SJSA1 (cell line): ENCODE results near the gene CAV3. TPM values are rescaled to one million over a fixed set of nuclear protein-coding genes. Genes with fewer than 3 reads are reported as not detected.

Experiments
- DNase-seq, 2 experiments: peaks; one replicate each; pipeline ENCODE4 v3.0.0-alpha.2; 2015 to 2020; ENCODE audit warnings: low spot score in 2 of 2, low read depth in 1 of 2
- H3K27ac ChIP-seq: fragments of 250-450 bp; sonication (Bioruptor Pico); 2 replicates; pipeline ENCODE4 v1.5.1; 2020; ENCODE audit warnings: mild to moderate bottlenecking, moderate library complexity
- H3K27me3 ChIP-seq: fragments of 250-450 bp; sonication (Bioruptor Pico); replicated peaks from 2 replicates; pipeline ENCODE4 v1.5.1; 2020; ENCODE audit warnings: mild to moderate bottlenecking, moderate library complexity
- H3K36me3 ChIP-seq: fragments of 250-450 bp; sonication (Bioruptor Pico); 2 replicates; pipeline ENCODE4 v1.5.1; 2020; ENCODE audit warnings: mild to moderate bottlenecking
- H3K4me1 ChIP-seq: fragments of 250-450 bp; sonication (Bioruptor Pico); replicated peaks from 2 replicates; pipeline ENCODE4 v1.6.1; 2021; ENCODE audit warnings: mild to moderate bottlenecking
- H3K4me3 ChIP-seq: fragments of 250-450 bp; sonication (Bioruptor Pico); 2 replicates; pipeline ENCODE4 v1.5.1; 2020; ENCODE audit warnings: mild to moderate bottlenecking
- H3K9me3 ChIP-seq: fragments of 250-450 bp; sonication (Bioruptor Pico); replicated peaks from 2 replicates; pipeline ENCODE4 v1.5.1; 2020; ENCODE audit warnings: mild to moderate bottlenecking
- total RNA-seq: library from RNA; depleted of rRNA; stranded (reverse); fragments of >200 nt; shearing (Covaris generic); gene quantifications from 2 replicates; pipeline ENCODE4 v1.2.3, GENCODE V29; 2014

CAV3 gene
- total RNA-seq, 1 experiment from 2014 or later, result not detected

- Histone ChIP-seq H3K36me3 (no peaks in the 10 kb centered on the region), H3K27ac (peak overlapping the region; percentile 5; the same call in 1 of the 2 replicates), H3K4me1 (peaks cover 66% of the 10 kb centered on the region), H3K9me3 (no peaks in the 10 kb centered on the region), H3K27me3 (no peaks in the 10 kb centered on the region), H3K4me3 (no peak overlapping the region)
- DNase-seq, result peak in 1 of 2 experiments; percentile 16
Observed at GRCh38 chr3:8743021-8743601, 9.5 kb downstream of the CAV3 start.

GRCh38 chr3:8743911-8744310 is 10.3 kb downstream of the CAV3 start:
- Histone ChIP-seq H3K36me3 (no peaks in the 10 kb centered on the region), H3K27ac (no peak overlapping the region), H3K4me1 (peaks cover 66% of the 10 kb centered on the region), H3K9me3 (no peaks in the 10 kb centered on the region), H3K27me3 (no peaks in the 10 kb centered on the region), H3K4me3 (no peak overlapping the region)
- DNase-seq, result no peak

- Histone ChIP-seq H3K9me3 (no peaks in the 10 kb centered on the region), H3K4me1 (peaks cover 51% of the 10 kb centered on the region), H3K27ac (peak overlapping the region; percentile 64), H3K4me3 (no peak overlapping the region), H3K27me3 (no peaks in the 10 kb centered on the region), H3K36me3 (peaks cover 2% of the 10 kb centered on the region; the same call in 1 of the 2 replicates)
- DNase-seq, result no peak
Observed at GRCh38 chr3:8745619-8746370, 12.2 kb downstream of the CAV3 start.

- peak; percentile 77 to 88 for DNase-seq
- H3K4me3 ChIP-seq, result no peak overlapping the region
- peaks cover 43% of the 10 kb centered on the region for H3K4me1 ChIP-seq
- peaks cover 4% of the 10 kb centered on the region; the same call in 1 of the 2 replicates for H3K36me3 ChIP-seq
- peak overlapping the region; percentile 64 for H3K27ac ChIP-seq
- H3K27me3 ChIP-seq, result no peaks in the 10 kb centered on the region
- no peaks in the 10 kb centered on the region for H3K9me3 ChIP-seq
Observed at GRCh38 chr3:8746780-8747345, 13.3 kb downstream of the CAV3 start.

GRCh38 chr3:8749316-8749715 is 15.7 kb downstream of the CAV3 start:
- no peak for DNase-seq
- Histone ChIP-seq H3K27me3 (no peaks in the 10 kb centered on the region), H3K9me3 (no peaks in the 10 kb centered on the region), H3K4me1 (peaks cover 24% of the 10 kb centered on the region), H3K27ac (no peak overlapping the region), H3K4me3 (no peak overlapping the region), H3K36me3 (peaks cover 4% of the 10 kb centered on the region; the same call in 1 of the 2 replicates)

- H3K4me3 ChIP-seq, result no peak overlapping the region
- peaks cover 4% of the 10 kb centered on the region; the same call in 1 of the 2 replicates for H3K36me3 ChIP-seq
- H3K4me1 ChIP-seq, result peaks cover 4% of the 10 kb centered on the region
- DNase-seq, result no peak
- no peaks in the 10 kb centered on the region for H3K9me3 ChIP-seq
- H3K27ac ChIP-seq, result no peak overlapping the region
- no peaks in the 10 kb centered on the region for H3K27me3 ChIP-seq
Observed at GRCh38 chr3:8752832-8753231, 19.2 kb downstream of the CAV3 start.

GRCh38 chr3:8755097-8755496 is 21.5 kb downstream of the CAV3 start:
- H3K4me3 ChIP-seq, result no peak overlapping the region
- H3K27ac ChIP-seq, result no peak overlapping the region
- no peaks in the 10 kb centered on the region for H3K9me3 ChIP-seq
- peaks cover 4% of the 10 kb centered on the region; the same call in 1 of the 2 replicates for H3K36me3 ChIP-seq
- H3K4me1 ChIP-seq, result peaks cover 11% of the 10 kb centered on the region
- no peaks in the 10 kb centered on the region for H3K27me3 ChIP-seq
- DNase-seq, result no peak

GRCh38 chr3:8755564-8756237 is 22.1 kb downstream of the CAV3 start:
- no peak overlapping the region for H3K27ac ChIP-seq
- peaks cover 3% of the 10 kb centered on the region; the same call in 1 of the 2 replicates for H3K36me3 ChIP-seq
- H3K9me3 ChIP-seq, result no peaks in the 10 kb centered on the region
- peaks cover 11% of the 10 kb centered on the region for H3K4me1 ChIP-seq
- peak in 1 of 2 experiments; percentile 18 for DNase-seq
- no peaks in the 10 kb centered on the region for H3K27me3 ChIP-seq
- H3K4me3 ChIP-seq, result no peak overlapping the region

- peaks cover 11% of the 10 kb centered on the region for H3K4me1 ChIP-seq
- no peak overlapping the region for H3K27ac ChIP-seq
- H3K27me3 ChIP-seq, result no peaks in the 10 kb centered on the region
- no peak for DNase-seq
- no peaks in the 10 kb centered on the region for H3K36me3 ChIP-seq
- H3K4me3 ChIP-seq, result no peak overlapping the region
- no peaks in the 10 kb centered on the region for H3K9me3 ChIP-seq
Observed at GRCh38 chr3:8756671-8757070, 23.1 kb downstream of the CAV3 start.

- no peaks in the 10 kb centered on the region for H3K27me3 ChIP-seq
- peak; percentile 53 to 63 for DNase-seq
- no peak overlapping the region for H3K4me3 ChIP-seq
- H3K9me3 ChIP-seq, result no peaks in the 10 kb centered on the region
- no peaks in the 10 kb centered on the region for H3K36me3 ChIP-seq
- 0 out of 2 replicates have a peak overlapping the region, but pooled peaks have one; percentile 4 for H3K27ac ChIP-seq
- peaks cover 11% of the 10 kb centered on the region for H3K4me1 ChIP-seq
Observed at GRCh38 chr3:8757551-8758518, 24.2 kb downstream of the CAV3 start.

GRCh38 chr3:8759038-8759707 is 25.6 kb downstream of the CAV3 start:
- no peak overlapping the region for H3K27ac ChIP-seq

GRCh38 chr3:8760091-8760490 is 26.5 kb downstream of the CAV3 start:
- Histone ChIP-seq H3K36me3 (no peaks in the 10 kb centered on the region), H3K4me3 (no peak overlapping the region), H3K4me1 (peaks cover 11% of the 10 kb centered on the region), H3K27me3 (no peaks in the 10 kb centered on the region), H3K27ac (no peak overlapping the region), H3K9me3 (no peaks in the 10 kb centered on the region)
- no peak for DNase-seq

More at GRCh38 chr3:8759038-8759707, 25.6 kb downstream of the CAV3 start:
- Histone ChIP-seq H3K36me3 (no peaks in the 10 kb centered on the region), H3K9me3 (no peaks in the 10 kb centered on the region), H3K4me1 (peaks cover 11% of the 10 kb centered on the region), H3K27me3 (no peaks in the 10 kb centered on the region), H3K4me3 (no peak overlapping the region)
- no peak for DNase-seq
